Keratinocyte (primary cell): ENCODE results near the gene KCNB1.

Source experiments
- CTCF ChIP-seq, 3 experiments: IDR thresholded peaks in 1 of 3; conservative IDR thresholded peaks in 1 of 3; optimal IDR thresholded peaks in 1 of 3; 2 replicates in 2 of 3; 3 replicates in 1 of 3; pipeline versions ENCODE3 to v1.5.1; 2011; ENCODE audit warnings: low read length in 3 of 3, mild to moderate bottlenecking in 3 of 3, moderate library complexity in 2 of 3, control low read depth in 1 of 3, inconsistent platforms in 1 of 3; ENCODE audit not compliant: insufficient read depth in 2 of 3; ENCODE audit errors: extremely low read depth in 1 of 3
- EZH2 ChIP-seq: IDR thresholded peaks from one replicate; pipeline ENCODE4 v1.6.1; 2012; ENCODE audit warnings: inconsistent platforms, mild to moderate bottlenecking, low read length, moderate library complexity

GRCh38 chr20:49519212-49519712 is 36.8 kb upstream of the KCNB1 start:
- TF ChIP-seq EZH2 (no peak), CTCF (optimal IDR thresholded peaks at IDR 0.05 in 1 of 3, IDR thresholded peaks at IDR 0.05 in 1 of 3, conservative IDR thresholded peaks at IDR 0.05 in 1 of 3; ENCODE audit: extremely low read depth in 1 of 3, insufficient read depth in 2 of 3, low read length in 3 of 3) (no peak)
